HepG2 (cell line): ENCODE results near the gene CAPN11. TPM values are rescaled to one million over a fixed set of nuclear protein-coding genes. Genes with fewer than 3 reads are reported as not detected.
A peak's percentile ranks its signal among the peaks of the same experiment; 100 is the strongest.

Experiments
- CC2D1A ChIP-seq: sonication (generic); formaldehyde crosslinking; IDR thresholded peaks from 2 replicates; pipeline ENCODE4 v1.8.1; 2023; ENCODE audit warnings: mild to moderate bottlenecking, missing genetic modification reagents
- HDAC2 ChIP-seq: sonication (generic); formaldehyde crosslinking; IDR thresholded peaks from 2 replicates; pipeline ENCODE4 v1.4.0; 2020; ENCODE audit warnings: missing genetic modification reagents
- IKZF4 ChIP-seq: sonication (generic); formaldehyde crosslinking; IDR thresholded peaks from 2 replicates; pipeline ENCODE4 v1.5.1; 2020; ENCODE audit warnings: borderline replicate concordance, mild to moderate bottlenecking, low read depth, missing genetic modification reagents; ENCODE audit errors: not compliant biosample characterization
- KAT2B ChIP-seq: fragments of 150-350 bp; IDR thresholded peaks from 2 replicates; pipeline ENCODE4 v1.6.1; 2014; ENCODE audit warnings: low read depth, low read length, borderline replicate concordance
- KLF12 ChIP-seq: sonication (generic); formaldehyde crosslinking; IDR thresholded peaks from 2 replicates; pipeline ENCODE4 v1.4.0; 2020; ENCODE audit warnings: missing genetic modification reagents, borderline replicate concordance
- LBX2 ChIP-seq: sonication (generic); formaldehyde crosslinking; IDR thresholded peaks from 2 replicates; pipeline ENCODE4 v1.5.0; 2020; ENCODE audit warnings: missing genetic modification reagents, mild to moderate bottlenecking, borderline replicate concordance
- MAFK ChIP-seq, 2 experiments: IDR thresholded peaks in 1 of 2; conservative IDR thresholded peaks in 1 of 2; 2 replicates each; pipeline ENCODE4 v1.6.1; 2011; ENCODE audit warnings: improper control_type of control experiment in 2 of 2, low read length in 2 of 2
- MED13 ChIP-seq: sonication (generic); formaldehyde crosslinking; IDR thresholded peaks from 2 replicates; pipeline ENCODE4 v1.5.0; 2020; ENCODE audit warnings: missing genetic modification reagents
- MYNN ChIP-seq: sonication (generic); formaldehyde crosslinking; IDR thresholded peaks from 2 replicates; pipeline ENCODE4 v1.4.0; 2020; ENCODE audit warnings: mild to moderate bottlenecking, low read depth, missing genetic modification reagents
- NCOA5 ChIP-seq: sonication (generic); formaldehyde crosslinking; IDR thresholded peaks from 2 replicates; pipeline ENCODE4 v1.4.0; 2020; ENCODE audit warnings: missing genetic modification reagents
- NR2F6 ChIP-seq, 2 experiments: IDR thresholded peaks; 2 replicates each; pipeline ENCODE4 v1.6.1; 2016; ENCODE audit warnings: antibody characterized with exemption in 1 of 2, mild to moderate bottlenecking in 1 of 2
- RFXAP ChIP-seq: sonication (generic); formaldehyde crosslinking; IDR thresholded peaks from 2 replicates; pipeline ENCODE4 v1.4.0; 2020; ENCODE audit warnings: missing genetic modification reagents, borderline replicate concordance
- SMARCC2 ChIP-seq: fragments of 450-650 bp; IDR thresholded peaks from 2 replicates; pipeline ENCODE4 v1.6.1; 2017; ENCODE audit warnings: antibody characterized with exemption, mild to moderate bottlenecking
- SNAPC2 ChIP-seq: sonication (generic); formaldehyde crosslinking; IDR thresholded peaks from 2 replicates; pipeline ENCODE4 v1.8.1; 2022; ENCODE audit warnings: mild to moderate bottlenecking, missing genetic modification reagents
- U2AF1 ChIP-seq: fragments of 200-400 bp; formaldehyde crosslinking; optimal IDR thresholded peaks from 2 replicates; pipeline ENCODE3; 2017; ENCODE audit warnings: mild to moderate bottlenecking, low read depth, low read length
- ZFP1 ChIP-seq: IDR thresholded peaks from 2 replicates; pipeline ENCODE4 v1.6.1; 2016
- ZNF317 ChIP-seq: sonication (generic); formaldehyde crosslinking; IDR thresholded peaks from 2 replicates; pipeline ENCODE4 v1.5.0; 2020; ENCODE audit warnings: mild to moderate bottlenecking, missing genetic modification reagents
- ZNF326 ChIP-seq: sonication (generic); formaldehyde crosslinking; IDR thresholded peaks from 2 replicates; pipeline ENCODE4 v1.4.0; 2020; ENCODE audit warnings: missing genetic modification reagents, borderline replicate concordance
- ZNF33A ChIP-seq: sonication (generic); formaldehyde crosslinking; IDR thresholded peaks from 2 replicates; pipeline ENCODE4 v1.5.1; 2020; ENCODE audit warnings: missing genetic modification reagents, mild to moderate bottlenecking, moderate library complexity, borderline replicate concordance
- ZNF350 ChIP-seq: sonication (generic); formaldehyde crosslinking; IDR thresholded peaks from 2 replicates; pipeline ENCODE4 v1.4.0; 2020; ENCODE audit warnings: mild to moderate bottlenecking, low read depth, missing genetic modification reagents, borderline replicate concordance
- ZNF383 ChIP-seq: sonication (generic); formaldehyde crosslinking; IDR thresholded peaks from 2 replicates; pipeline ENCODE4 v1.4.0; 2020; ENCODE audit warnings: missing genetic modification reagents, mild to moderate bottlenecking, borderline replicate concordance
- ZNF615 ChIP-seq: sonication (generic); formaldehyde crosslinking; IDR thresholded peaks from 2 replicates; pipeline ENCODE4 v1.5.0; 2020; ENCODE audit warnings: mild to moderate bottlenecking, missing genetic modification reagents, borderline replicate concordance
- ZNF646 ChIP-seq: sonication (generic); formaldehyde crosslinking; IDR thresholded peaks from 2 replicates; pipeline ENCODE4 v1.9.0; 2021; ENCODE audit warnings: mild to moderate bottlenecking, missing genetic modification reagents
- polyA plus RNA-seq, 8 experiments: library from polyadenylated mRNA; depleted of rRNA in 3 of 8; stranded (reverse) in 7 of 8; unstranded in 1 of 8; fragments of >200 nt; fragmentation: Illumina TruSeq in 4 of 8; extraction: Trizol in 4 of 8; gene quantifications; 2 replicates each; pipeline versions ENCODE4 v1.2.1 to v1.2.3, GENCODE V29; 2011 to 2016; ENCODE audit warnings: low read depth in 4 of 8, missing spikeins in 1 of 8, mixed read lengths in 1 of 8; ENCODE audit not compliant: insufficient read depth in 1 of 8
- total RNA-seq, 5 experiments: library from RNA; depleted of rRNA; stranded (reverse); fragments of >200 nt; fragmentation: Illumina TruSeq; extraction: Trizol; gene quantifications; 2 replicates each; pipeline ENCODE4 v1.2.3, GENCODE V29; 2016; ENCODE audit warnings: low read depth in 1 of 5

CAPN11 gene
- total and polyA plus RNA-seq, 2 of the 13 experiments (the other 11 are each of a cell fraction or from before 2014, with no cell fraction given) = 0.07 to 0.11 TPM

GRCh38 chr6:44111434-44112417 is 46.9 kb upstream of the CAPN11 start (continued):
- TF ChIP-seq ZNF646 (CRISPR knock-in tag) = no peak
- peak; percentile 90 for TF ChIP-seq HDAC2 (CRISPR knock-in tag)
- TF ChIP-seq MYNN (CRISPR knock-in tag) = no peak
- no peak for TF ChIP-seq MAFK (conservative IDR thresholded peaks at IDR 0.05 in 1 of 2, IDR thresholded peaks at IDR 0.05 in 1 of 2; ENCODE audit: low read length in 2 of 2)
- no peak for TF ChIP-seq LBX2 (CRISPR knock-in tag)
- TF ChIP-seq NCOA5 (CRISPR knock-in tag) = no peak
- no peak for TF ChIP-seq IKZF4 (CRISPR knock-in tag)
- TF ChIP-seq ZNF317 (CRISPR knock-in tag) = peak; percentile 90
- no peak for TF ChIP-seq KAT2B
- TF ChIP-seq ZNF326 = no peak; the same call in 1 of the 2 replicates
- no peak for TF ChIP-seq U2AF1
- TF ChIP-seq RFXAP (CRISPR knock-in tag) = no peak
- TF ChIP-seq KLF12 (CRISPR knock-in tag) = 0 out of 2 replicates have a peak, but pooled peaks have one; percentile 64
- TF ChIP-seq ZNF615 (CRISPR knock-in tag) = no peak
- TF ChIP-seq MED13 = no peak
- TF ChIP-seq ZNF383 (CRISPR knock-in tag) = no peak
- no peak for TF ChIP-seq ZNF33A (CRISPR knock-in tag)
- no peak for TF ChIP-seq SNAPC2 (CRISPR knock-in tag)
- TF ChIP-seq NR2F6 (IDR thresholded peaks at IDR 0.05) = peak; percentile 71
- peak; percentile 71 for TF ChIP-seq NR2F6 (CRISPR knock-in tag; IDR thresholded peaks at IDR 0.05)
- TF ChIP-seq ZNF350 = peak; percentile 41; the same call in 1 of the 2 replicates
- no peak for TF ChIP-seq CC2D1A (CRISPR knock-in tag)
- 0 out of 2 replicates have a peak, but pooled peaks have one; percentile 74 for TF ChIP-seq ZFP1 (CRISPR knock-in tag)
- TF ChIP-seq SMARCC2 = no peak
